Retinal pigment epithelial cell (primary cell): ENCODE measurements around the gene CTXND2.

Experiments used
- DNase-seq: peaks from one replicate; pipeline ENCODE4 v3.0.0-alpha.2; 2010; ENCODE audit warnings: low read depth
- H3K4me3 ChIP-seq: 2 replicates; pipeline ENCODE4 v1.5.1; 2011; ENCODE audit warnings: mild to moderate bottlenecking, low read length, control low read depth, moderate library complexity
- CTCF ChIP-seq: conservative IDR thresholded peaks from 2 replicates; pipeline ENCODE4 v1.5.1; 2011; ENCODE audit warnings: low read depth, low read length, control low read depth, inconsistent platforms

Gene CTXND2

GRCh38 chr1:150902346-150902745 lies 15.4 kb downstream of the CTXND2 start:
- no peak overlapping the region for H3K4me3 ChIP-seq
- DNase-seq: no peak
- TF ChIP-seq CTCF: no peak

GRCh38 chr1:150902751-150903150 lies 15.8 kb downstream of the CTXND2 start:
- H3K4me3 ChIP-seq: no peak overlapping the region
- TF ChIP-seq CTCF: no peak
- no peak for DNase-seq

GRCh38 chr1:150905301-150905700 lies 18.4 kb downstream of the CTXND2 start:
- DNase-seq: no peak
- no peak for TF ChIP-seq CTCF
- H3K4me3 ChIP-seq: no peak overlapping the region

- no peak for DNase-seq
- TF ChIP-seq CTCF: no peak
- H3K4me3 ChIP-seq: no peak overlapping the region
Measured at GRCh38 chr1:150906329-150906728, 19.4 kb downstream of the CTXND2 start.

- no peak for DNase-seq
- TF ChIP-seq CTCF: no peak
Measured at GRCh38 chr1:150906813-150907212, 19.9 kb downstream of the CTXND2 start.

GRCh38 chr1:150909585-150910180 lies 22.7 kb downstream of the CTXND2 start:
- no peak for TF ChIP-seq CTCF
- DNase-seq: no peak
- H3K4me3 ChIP-seq: no peak overlapping the region

More at GRCh38 chr1:150906813-150907212, 19.9 kb downstream of the CTXND2 start:
- no peak overlapping the region for H3K4me3 ChIP-seq

- no peak for DNase-seq
- TF ChIP-seq CTCF: no peak
- H3K4me3 ChIP-seq: no peak overlapping the region
Measured at GRCh38 chr1:150912623-150913022, 25.7 kb downstream of the CTXND2 start.
